Vagina (tissue), 2 donors: Measurements from ENCODE around the gene ABHD2.

Experiments used
- POLR2A ChIP-seq, 2 donors: fragments of 450-650 bp; IDR thresholded peaks; one replicate each; pipeline ENCODE4 v1.6.1; 2017; ENCODE audit warnings: antibody characterized with exemption in 2 of 2, mild to moderate bottlenecking in 2 of 2, moderate library complexity in 2 of 2
- TF ChIP-seq, protein P1 (sequence below), 3 experiments: fragments of 450-650 bp in 2 of 3; fragments of 200-600 bp in 1 of 3; sonication (generic) in 1 of 3; IDR thresholded peaks; one replicate each; pipeline ENCODE4 v1.5.1; 2017 to 2019; ENCODE audit warnings: antibody characterized with exemption in 3 of 3, mild to moderate bottlenecking in 2 of 3, moderate library complexity in 2 of 3

DNA sequence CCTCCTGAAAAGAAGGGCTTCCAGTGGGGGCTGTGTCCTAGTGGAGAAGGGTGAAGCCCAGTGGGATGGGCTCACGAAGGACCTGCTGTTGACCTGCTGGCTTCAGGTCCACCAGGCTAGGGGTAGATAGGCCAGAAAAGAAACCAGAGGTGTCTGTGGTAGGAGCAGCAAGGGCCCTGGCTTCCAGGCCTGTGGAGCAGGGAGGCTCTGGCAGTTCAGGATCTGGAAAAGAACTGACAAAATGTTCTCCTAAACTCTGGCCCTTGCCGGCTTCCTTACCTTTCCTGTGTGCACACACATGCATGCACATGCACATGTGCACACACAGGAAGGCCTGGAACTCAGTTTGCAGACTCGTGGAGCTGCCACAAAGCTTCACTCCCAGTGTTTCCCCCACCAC, 49.7 kb downstream of the ABHD2 start:
- TF ChIP-seq, protein P1, sequence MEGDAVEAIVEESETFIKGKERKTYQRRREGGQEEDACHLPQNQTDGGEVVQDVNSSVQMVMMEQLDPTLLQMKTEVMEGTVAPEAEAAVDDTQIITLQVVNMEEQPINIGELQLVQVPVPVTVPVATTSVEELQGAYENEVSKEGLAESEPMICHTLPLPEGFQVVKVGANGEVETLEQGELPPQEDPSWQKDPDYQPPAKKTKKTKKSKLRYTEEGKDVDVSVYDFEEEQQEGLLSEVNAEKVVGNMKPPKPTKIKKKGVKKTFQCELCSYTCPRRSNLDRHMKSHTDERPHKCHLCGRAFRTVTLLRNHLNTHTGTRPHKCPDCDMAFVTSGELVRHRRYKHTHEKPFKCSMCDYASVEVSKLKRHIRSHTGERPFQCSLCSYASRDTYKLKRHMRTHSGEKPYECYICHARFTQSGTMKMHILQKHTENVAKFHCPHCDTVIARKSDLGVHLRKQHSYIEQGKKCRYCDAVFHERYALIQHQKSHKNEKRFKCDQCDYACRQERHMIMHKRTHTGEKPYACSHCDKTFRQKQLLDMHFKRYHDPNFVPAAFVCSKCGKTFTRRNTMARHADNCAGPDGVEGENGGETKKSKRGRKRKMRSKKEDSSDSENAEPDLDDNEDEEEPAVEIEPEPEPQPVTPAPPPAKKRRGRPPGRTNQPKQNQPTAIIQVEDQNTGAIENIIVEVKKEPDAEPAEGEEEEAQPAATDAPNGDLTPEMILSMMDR (IDR thresholded peaks at IDR 0.05), result no peak
- TF ChIP-seq POLR2A (IDR thresholded peaks at IDR 0.05), result no peak
